ENCODE measurements around the gene SLFN11. TPM values are rescaled to one million over a fixed set of nuclear protein-coding genes. Genes with fewer than 3 reads are reported as not detected.

The SLFN11 gene
- total and polyA plus RNA-seq, 11 donors = 6.4 to 46.0 (median 16.1) TPM

Other genes starting within 250 kb of the SLFN11 start
- 1 to 10 TPM; 2.8 to 8.0 (median 4.2) TPM for gene NLE1, start 231.3 kb downstream of the SLFN11 start, total RNA-seq
- 1 to 10 TPM; 1.8 to 8.5 TPM for gene NLE1, start 231.3 kb downstream of the SLFN11 start, polyA plus RNA-seq
- 100 to 1,000 TPM; 188 to 305 (median 212) TPM for gene UNC45B, start 225.8 kb downstream of the SLFN11 start, total RNA-seq
- gene UNC45B, start 225.8 kb downstream of the SLFN11 start, polyA plus RNA-seq = 10 to 100 TPM; 49.1 to 52.0 TPM
- gene SLC35G3, start 179.2 kb downstream of the SLFN11 start, total RNA-seq = not detected
- not detected for gene SLC35G3, start 179.2 kb downstream of the SLFN11 start, polyA plus RNA-seq
- gene SLFN5, start 130.5 kb downstream of the SLFN11 start, total RNA-seq = 10 to 100 TPM; 12.4 to 41.4 (median 15.0) TPM
- gene SLFN5, start 130.5 kb downstream of the SLFN11 start, polyA plus RNA-seq = 1 to 10 TPM; 3.0 to 3.8 TPM
- 10 to 100 TPM in 1 of 9 donors, 1 to 10 TPM in 8; 3.3 to 10.0 (median 4.5) TPM for gene SLFN12, start 58.9 kb upstream of the SLFN11 start, total RNA-seq
- gene SLFN12, start 58.9 kb upstream of the SLFN11 start, polyA plus RNA-seq = 1 to 10 TPM; 1.7 to 2.8 TPM
- gene SLFN13, start 75.1 kb upstream of the SLFN11 start, total RNA-seq = 10 to 100 TPM in 1 of 9 donors, 1 to 10 TPM in 7, under 1 TPM in 1; 0.94 to 14.8 (median 4.5) TPM
- under 1 TPM; 0.58 to 0.91 TPM for gene SLFN13, start 75.1 kb upstream of the SLFN11 start, polyA plus RNA-seq
- gene SLFN12L, start 164.1 kb upstream of the SLFN11 start, total RNA-seq = 1 to 10 TPM in 4 of 9 donors, under 1 TPM in 5; 0.25 to 7.3 (median 0.60) TPM
- under 1 TPM; 0.14 to 0.69 TPM for gene SLFN12L, start 164.1 kb upstream of the SLFN11 start, polyA plus RNA-seq
- under 1 TPM in 1 of 9 donors, not detected in 8; 0.31 TPM for gene SLFN14, start 187.2 kb upstream of the SLFN11 start, total RNA-seq
- not detected for gene SLFN14, start 187.2 kb upstream of the SLFN11 start, polyA plus RNA-seq
- 10 to 100 TPM in 2 of 9 donors, 1 to 10 TPM in 7; 6.6 to 10.8 (median 8.8) TPM for gene PEX12, start 204.9 kb upstream of the SLFN11 start, total RNA-seq
- gene PEX12, start 204.9 kb upstream of the SLFN11 start, polyA plus RNA-seq = 1 to 10 TPM; 2.6 to 5.3 TPM
- gene AP2B1, start 213.7 kb upstream of the SLFN11 start, total RNA-seq = 100 to 1,000 TPM in 7 of 9 donors, 10 to 100 TPM in 2; 67.1 to 166 (median 123) TPM
- 10 to 100 TPM; 25.0 to 66.0 TPM for gene AP2B1, start 213.7 kb upstream of the SLFN11 start, polyA plus RNA-seq